PC-3 (cell line): ENCODE data around the gene DYNC1I1. TPM values are rescaled to one million over a fixed set of nuclear protein-coding genes. Genes with fewer than 3 reads are reported as not detected.

Experiments
- ATAC-seq: fragments of 200-7000 bp; cut with Tn5 transposase; 2 replicates; pipeline ENCODE4 v1.9.1; 2020; ENCODE audit warnings: mild to moderate bottlenecking, moderate library complexity
- BruUV-seq: library from RNA; stranded (reverse); fragments of 400-500 nt; replicated peaks from 2 replicates; lab custom pipeline; 2021; lab: Mats Ljungman, UMichigan
- CTCF ChIA-PET: fragments of 300-600 bp; sonication (Branson Sonifier 250); formaldehyde crosslinking; loops from one replicate; lab custom pipeline; 2022; ENCODE audit warnings: antibody characterized with exemption; lab: Charles Lee
- POLR2A ChIA-PET: fragments of 300-600 bp; sonication (Branson Sonifier 250); formaldehyde crosslinking; loops from one replicate; lab custom pipeline; 2022; ENCODE audit warnings: antibody characterized with exemption; ENCODE audit not compliant: unreplicated experiment; lab: Charles Lee
- DNase-seq: peaks from one replicate; pipeline ENCODE4 v3.0.0-alpha.2; 2015
- H2AFZ ChIP-seq: fragments of 300-600 bp; sonication (generic); 2 replicates; pipeline ENCODE4 v1.6.0; 2016; ENCODE audit warnings: antibody characterized with exemption, low read length
- H3F3A ChIP-seq: fragments of 300-600 bp; sonication (generic); one replicate; pipeline ENCODE4 v1.6.0; 2017; ENCODE audit warnings: antibody characterized with exemption, low read length, control low read depth, mild to moderate bottlenecking; ENCODE audit not compliant: unreplicated experiment
- H3K27ac ChIP-seq: fragments of 300-600 bp; sonication (generic); 2 replicates; pipeline ENCODE4 v1.5.1; 2016; ENCODE audit warnings: mild to moderate bottlenecking, low read length
- H3K27me3 ChIP-seq: fragments of 300-600 bp; sonication (generic); 2 replicates; pipeline ENCODE4 v1.6.1; 2016; ENCODE audit warnings: low read length, mixed read lengths
- H3K36me3 ChIP-seq: fragments of 300-600 bp; sonication (generic); 2 replicates; pipeline ENCODE4 v1.6.1; 2016; ENCODE audit warnings: low read depth, mixed run types, low read length, mixed read lengths
- H3K4me1 ChIP-seq: fragments of 300-600 bp; sonication (generic); 2 replicates; pipeline ENCODE4 v1.5.1; 2016; ENCODE audit warnings: low read length; ENCODE audit not compliant: insufficient read depth
- H3K4me2 ChIP-seq: fragments of 300-600 bp; sonication (generic); 2 replicates; pipeline ENCODE4 v1.6.0; 2016; ENCODE audit warnings: low read length
- H3K4me3 ChIP-seq: fragments of 300-600 bp; sonication (generic); 2 replicates; pipeline ENCODE4 v1.5.1; 2016; ENCODE audit warnings: mild to moderate bottlenecking, low read length, mixed read lengths
- H3K79me2 ChIP-seq: fragments of 300-600 bp; sonication (generic); 2 replicates; pipeline ENCODE4 v1.6.1; 2017; ENCODE audit warnings: low read length, mixed read lengths
- H3K9ac ChIP-seq: fragments of 300-600 bp; sonication (generic); 2 replicates; pipeline ENCODE4 v1.6.0; 2016; ENCODE audit warnings: mild to moderate bottlenecking, low read length
- H3K9me2 ChIP-seq: fragments of 300-600 bp; sonication (generic); replicated peaks from 2 replicates; pipeline ENCODE4 v1.6.1; 2016; ENCODE audit warnings: mixed run types, low read length, mixed read lengths
- H3K9me3 ChIP-seq: fragments of 300-600 bp; sonication (generic); 2 replicates; pipeline ENCODE4 v1.6.1; 2016; ENCODE audit warnings: low read length, mixed read lengths
- H4K20me1 ChIP-seq: fragments of 300-600 bp; sonication (generic); 2 replicates; pipeline ENCODE4 v1.6.1; 2016; ENCODE audit warnings: low read length, mixed read lengths
- CTCF ChIP-seq: fragments of 300-600 bp; sonication (generic); conservative IDR thresholded peaks from 2 replicates; pipeline ENCODE4 v1.5.1; 2017; ENCODE audit warnings: antibody characterized with exemption, low read depth, mild to moderate bottlenecking, low read length
- EZH2 ChIP-seq: fragments of 300-600 bp; sonication (generic); IDR thresholded peaks from one replicate; pipeline ENCODE4 v1.6.1; 2017; ENCODE audit warnings: antibody characterized with exemption, mild to moderate bottlenecking, low read length; ENCODE audit not compliant: unreplicated experiment
- EZH2phosphoT487 ChIP-seq: fragments of 300-600 bp; sonication (generic); IDR thresholded peaks from 2 replicates; pipeline ENCODE4 v1.6.1; 2018; ENCODE audit warnings: mild to moderate bottlenecking, antibody characterized with exemption, low read length, borderline replicate concordance
- intact Hi-C: fragments of 100-400 bp; cut with micrococcal nuclease; formaldehyde crosslinking; loops from 2 replicates; pipeline ENCODE4 v1.9.0; 2023
- total RNA-seq: library from RNA; depleted of rRNA; stranded (reverse); fragments of >200 nt; gene quantifications from 2 replicates; pipeline ENCODE4 v1.2.3, GENCODE V29; 2014

Gene DYNC1I1
- total RNA-seq, 1 experiment from 2014 or later: 2.4 TPM

GRCh38 chr7:95784796-95785195 is 12.4 kb downstream of the DYNC1I1 start:
- no peak for DNase-seq
- CTCF ChIA-PET: no interaction called here

GRCh38 chr7:95788258-95788657 is 15.9 kb downstream of the DYNC1I1 start:
- no peak for TF ChIP-seq EZH2phosphoT487
- TF ChIP-seq EZH2: no peak
- no peak for TF ChIP-seq CTCF
- DNase-seq (no peak), ATAC-seq (no peak)
- intact Hi-C loops: no loop called here
- no peak overlapping the region for H3K9ac ChIP-seq
- H3F3A ChIP-seq: no peaks in the 10 kb centered on the region
- CTCF ChIA-PET: no interaction called here
- H3K9me3 ChIP-seq: no peaks in the 10 kb centered on the region
- no peak overlapping the region for H2AFZ ChIP-seq
- BruUV-seq: no TSS peak
- POLR2A ChIA-PET: no interaction called here
- H3K36me3 ChIP-seq: no peaks in the 10 kb centered on the region
- H3K27ac ChIP-seq: no peak overlapping the region
- no peaks in the 10 kb centered on the region for H3K9me2 ChIP-seq
- no peaks in the 10 kb centered on the region for H4K20me1 ChIP-seq
- no peaks in the 10 kb centered on the region for H3K27me3 ChIP-seq
- H3K79me2 ChIP-seq: no peaks in the 10 kb centered on the region
- no peaks in the 10 kb centered on the region for H3K4me1 ChIP-seq
- H3K4me3 ChIP-seq: no peak overlapping the region
- no peak overlapping the region for H3K4me2 ChIP-seq

More at GRCh38 chr7:95784796-95785195, 12.4 kb downstream of the DYNC1I1 start:
- no peaks in the 10 kb centered on the region for H3K27me3 ChIP-seq
- no peak for TF ChIP-seq EZH2
- TF ChIP-seq EZH2phosphoT487: no peak
- no peak for TF ChIP-seq CTCF
- H3F3A ChIP-seq: no peaks in the 10 kb centered on the region
- no peak overlapping the region for H3K4me3 ChIP-seq
- ATAC-seq: no peak
- H3K27ac ChIP-seq: no peak overlapping the region
- H4K20me1 ChIP-seq: no peaks in the 10 kb centered on the region
- no peak overlapping the region for H3K9ac ChIP-seq
- H3K79me2 ChIP-seq: no peaks in the 10 kb centered on the region
- no peaks in the 10 kb centered on the region for H3K36me3 ChIP-seq
- intact Hi-C loops: no loop called here
- H3K4me1 ChIP-seq: peaks cover 5% of the 10 kb centered on the region; the same call in 1 of the 2 replicates
- no peak overlapping the region for H3K4me2 ChIP-seq
- H2AFZ ChIP-seq: no peak overlapping the region
- POLR2A ChIA-PET: no interaction called here
- no peaks in the 10 kb centered on the region for H3K9me3 ChIP-seq
- H3K9me2 ChIP-seq: no peaks in the 10 kb centered on the region
- BruUV-seq: no TSS peak

GRCh38 chr7:95788884-95789283 is 16.5 kb downstream of the DYNC1I1 start:
- Histone ChIP-seq H3K4me3 (no peak overlapping the region), H3F3A (no peaks in the 10 kb centered on the region), H4K20me1 (no peaks in the 10 kb centered on the region), H3K9ac (no peak overlapping the region), H2AFZ (no peak overlapping the region), H3K4me1 (no peaks in the 10 kb centered on the region), H3K79me2 (no peaks in the 10 kb centered on the region), H3K36me3 (no peaks in the 10 kb centered on the region), H3K9me2 (no peaks in the 10 kb centered on the region), H3K9me3 (no peaks in the 10 kb centered on the region), H3K27ac (no peak overlapping the region), H3K27me3 (no peaks in the 10 kb centered on the region), H3K4me2 (no peak overlapping the region)
- intact Hi-C loops: no loop called here
- BruUV-seq: no TSS peak
- TF ChIP-seq CTCF (no peak), EZH2 (no peak)
- ChIA-PET POLR2A (no interaction called here), CTCF (no interaction called here)
- DNase-seq (no peak), ATAC-seq (no peak)
